GM19372 (cell line): ENCODE data around the gene FAM13C.

Experiments used
- ATAC-seq: cut with Tn5 transposase; IDR thresholded peaks from one replicate; pipeline ENCODE4 v1.9.1; 2021; ENCODE audit warnings: mild to moderate bottlenecking, low read depth, moderate library complexity; ENCODE audit not compliant: unreplicated experiment

Gene FAM13C

GRCh38 chr10:59283456-59284091, 78.8 kb downstream of the FAM13C start:
- ATAC-seq: no peak

GRCh38 chr10:59281861-59282260, 80.5 kb downstream of the FAM13C start:
- no peak for ATAC-seq

GRCh38 chr10:59279991-59280505, 82.3 kb downstream of the FAM13C start:
- ATAC-seq: no peak

GRCh38 chr10:59279476-59279875, 82.9 kb downstream of the FAM13C start:
- ATAC-seq: no peak

GRCh38 chr10:59276919-59277318, 85.4 kb downstream of the FAM13C start:
- no peak for ATAC-seq

GRCh38 chr10:59276133-59276532, 86.2 kb downstream of the FAM13C start:
- no peak for ATAC-seq

GRCh38 chr10:59273445-59273844, 88.9 kb downstream of the FAM13C start:
- ATAC-seq: no peak

- ATAC-seq: no peak
Observed at GRCh38 chr10:59272061-59272460, 90.3 kb downstream of the FAM13C start.

GRCh38 chr10:59271160-59271559, 91.2 kb downstream of the FAM13C start:
- ATAC-seq: no peak

- no peak for ATAC-seq
Observed at GRCh38 chr10:59270492-59270891, 91.9 kb downstream of the FAM13C start.

GRCh38 chr10:59269651-59270050, 92.7 kb downstream of the FAM13C start:
- no peak for ATAC-seq

- ATAC-seq: no peak
Observed at GRCh38 chr10:59268460-59268859, 93.9 kb downstream of the FAM13C start.

- no peak for ATAC-seq
Observed at GRCh38 chr10:59266321-59266720, 96.0 kb downstream of the FAM13C start.

GRCh38 chr10:59265141-59265540, 97.2 kb downstream of the FAM13C start:
- ATAC-seq: no peak

GRCh38 chr10:59258890-59259289, 103.5 kb downstream of the FAM13C start:
- ATAC-seq: no peak

GRCh38 chr10:59257224-59257623, 105.1 kb downstream of the FAM13C start:
- no peak for ATAC-seq

GRCh38 chr10:59255463-59255862, 106.9 kb downstream of the FAM13C start:
- ATAC-seq: no peak

GRCh38 chr10:59252491-59252890, 109.9 kb downstream of the FAM13C start:
- no peak for ATAC-seq

- no peak for ATAC-seq
Observed at GRCh38 chr10:59245686-59246085, 116.7 kb downstream of the FAM13C start.

GRCh38 chr10:59244871-59245270, 117.5 kb downstream of the FAM13C start:
- ATAC-seq: no peak

- ATAC-seq: no peak
Observed at GRCh38 chr10:59243611-59244195, 118.6 kb downstream of the FAM13C start.

GRCh38 chr10:59242991-59243390, 119.4 kb downstream of the FAM13C start:
- no peak for ATAC-seq
